DMS 273 treated with DMSO at 0.1 percent for 48 hours (cell line): ENCODE results near the gene MCFD2.

ENCODE experiments used
- DNase-seq: peaks from one replicate; lab custom pipeline; 2025; lab: John Stamatoyannopoulos, UW

MCFD2 gene

DNA sequence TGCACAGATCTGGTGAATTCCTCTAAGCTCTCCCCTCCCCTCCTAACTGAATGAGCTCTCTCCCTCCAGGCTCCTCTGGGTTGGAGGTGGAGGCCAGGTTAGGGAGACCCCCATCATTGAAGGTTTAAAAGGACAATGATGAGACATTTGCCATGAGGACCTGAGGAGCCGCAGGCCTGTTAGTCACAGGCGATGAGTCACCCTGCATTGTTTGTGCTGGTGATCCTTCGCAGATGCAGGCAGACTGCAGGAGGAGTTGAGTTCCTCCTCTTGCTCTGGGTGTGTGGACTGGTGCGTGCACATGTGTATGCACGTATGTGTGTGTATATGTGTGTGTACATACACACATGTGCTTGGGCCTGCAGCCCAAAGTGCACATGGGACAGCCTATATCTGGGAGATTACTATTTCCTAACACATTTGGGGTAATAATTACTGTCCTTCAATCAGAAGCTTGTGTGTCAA, 42.0 kb downstream of the MCFD2 start:
- DNase-seq = no peak

DNA sequence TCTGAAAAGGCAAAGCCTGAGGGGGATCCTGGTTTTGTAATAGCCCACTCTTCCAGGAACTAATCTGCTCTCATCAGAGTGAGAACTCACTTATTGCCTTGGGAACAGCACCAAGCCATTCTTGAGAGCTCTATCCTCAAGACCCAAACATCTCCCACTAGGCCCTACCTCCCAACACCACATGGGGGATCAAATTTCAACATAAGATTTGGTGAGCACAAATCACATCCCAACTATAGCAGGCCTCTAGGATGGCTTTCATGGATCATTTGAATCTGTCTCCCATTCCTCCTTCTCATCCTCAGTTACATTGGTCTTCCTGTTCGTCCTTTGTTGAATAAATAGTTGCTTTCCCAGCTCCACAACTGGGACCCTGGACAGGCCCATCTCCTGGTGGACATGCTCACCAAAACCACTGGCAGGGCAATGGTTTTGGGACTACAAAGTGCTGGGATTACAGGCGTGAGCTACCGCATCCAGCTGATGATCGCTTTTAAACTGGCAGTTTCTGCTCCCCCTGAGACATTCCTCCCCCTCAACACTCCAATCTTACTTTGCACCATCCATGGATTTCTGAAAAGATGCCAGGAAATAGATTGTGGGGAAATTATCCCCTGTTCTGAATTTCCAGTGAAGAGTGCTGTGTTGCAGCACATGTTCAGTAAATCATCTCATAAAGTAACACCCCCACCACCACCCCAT, 42.6 kb downstream of the MCFD2 start:
- no peak for DNase-seq

- DNase-seq = no peak
Observed at GRCh38 chr2:46871976-46872381, 43.6 kb downstream of the MCFD2 start.

DNA sequence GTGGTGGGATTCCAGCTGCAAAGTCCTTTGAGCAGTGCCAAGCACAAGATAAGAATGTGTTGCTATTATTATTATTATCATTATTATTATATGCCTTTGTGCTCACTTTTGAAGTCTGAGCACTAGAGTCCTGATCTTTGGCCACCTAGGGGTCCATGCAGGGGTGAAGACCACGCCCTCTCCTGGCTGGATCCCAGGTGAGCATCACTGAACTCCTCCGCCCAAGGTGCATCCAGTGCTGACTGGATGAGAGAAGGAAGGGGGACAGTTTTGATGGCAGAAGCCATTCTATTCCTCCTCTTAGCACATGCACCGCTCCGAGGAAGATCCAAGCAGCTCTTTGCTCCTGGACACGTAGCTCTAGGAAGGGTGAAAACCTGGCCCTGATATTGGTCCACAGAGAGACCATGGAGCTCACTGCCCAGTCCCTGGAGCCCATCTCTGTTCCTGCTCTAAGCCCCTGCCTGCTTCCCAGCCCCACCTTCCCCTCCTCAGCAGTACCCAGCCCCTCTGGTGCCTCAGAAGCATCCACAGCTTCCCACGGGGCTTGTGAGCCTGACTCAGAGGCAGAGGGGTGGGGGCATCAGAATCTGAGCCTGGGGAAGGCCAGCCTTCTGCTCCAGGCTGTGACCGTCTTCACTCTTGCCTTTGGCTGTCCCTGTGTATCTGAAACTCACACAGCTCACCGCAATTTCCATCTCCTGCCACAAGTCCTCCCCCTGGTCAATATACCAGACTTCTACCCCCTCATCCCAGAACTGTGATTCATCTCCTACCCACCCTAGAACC, 45.4 kb downstream of the MCFD2 start:
- no peak for DNase-seq

- no peak for DNase-seq
Observed at GRCh38 chr2:46869621-46870020, 46.0 kb downstream of the MCFD2 start.

DNA sequence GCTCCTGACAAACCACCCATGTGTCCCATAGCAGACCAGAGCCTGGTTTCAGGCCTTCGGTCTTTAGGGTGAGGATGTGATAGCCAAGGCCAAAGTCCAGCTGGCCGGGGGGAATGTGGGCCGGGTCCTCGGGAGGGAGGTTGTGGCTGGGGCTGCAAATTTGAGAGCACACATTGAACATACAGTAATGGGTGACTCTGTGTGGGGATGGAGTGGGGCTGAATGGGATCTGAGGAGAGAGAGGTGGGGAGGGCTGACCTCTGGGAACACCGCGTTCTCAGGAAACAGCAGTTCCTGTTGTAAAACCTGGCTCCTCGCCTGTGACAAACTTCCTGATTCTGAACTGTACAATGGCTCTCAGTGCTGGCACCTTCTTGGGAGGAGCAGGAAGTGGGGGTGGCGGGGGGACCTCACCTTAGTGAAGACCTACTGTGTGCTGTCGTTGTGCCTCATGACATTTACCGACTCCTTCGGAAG, 48.8 kb downstream of the MCFD2 start:
- no peak for DNase-seq

GRCh38 chr2:46865181-46865970, 50.2 kb downstream of the MCFD2 start:
- no peak for DNase-seq

DNA sequence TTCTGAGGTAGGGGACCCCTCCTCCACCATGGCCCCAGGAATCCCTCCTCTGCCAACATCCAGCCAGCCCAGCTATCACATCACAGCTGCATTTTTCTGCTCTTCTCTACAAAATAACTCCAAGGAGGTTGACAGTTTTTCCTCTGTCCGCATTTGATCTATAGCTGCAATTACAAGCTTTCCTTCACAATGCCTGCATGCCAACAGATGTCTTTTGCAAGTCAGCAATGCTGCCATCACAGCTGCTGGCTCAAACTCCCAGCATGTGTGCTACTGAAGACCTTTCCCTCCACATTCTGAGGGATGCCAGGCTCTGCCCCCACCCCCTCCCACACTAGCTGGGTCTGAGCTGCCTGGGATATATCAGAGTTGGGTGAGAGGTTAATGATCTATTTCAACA, 51.7 kb downstream of the MCFD2 start:
- no peak for DNase-seq

DNA sequence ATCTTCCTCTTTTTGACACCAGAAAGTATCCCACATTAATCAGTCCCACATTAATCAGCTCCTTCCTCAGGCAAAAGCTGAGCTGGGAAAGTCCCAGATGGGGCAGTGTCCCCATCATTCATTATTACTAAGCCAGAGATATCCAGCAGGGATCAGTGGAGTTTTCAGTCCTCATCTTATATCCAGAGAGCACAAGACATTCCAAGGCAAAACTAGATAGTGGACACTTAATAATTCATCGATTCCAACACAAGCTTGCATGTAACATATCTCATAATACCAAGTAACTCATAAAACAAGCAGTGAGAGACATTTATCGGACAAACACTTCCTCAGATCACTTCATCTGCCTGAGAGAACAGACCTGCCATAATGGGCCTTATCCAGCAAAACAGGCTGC, 53.1 kb downstream of the MCFD2 start:
- no peak for DNase-seq

DNA sequence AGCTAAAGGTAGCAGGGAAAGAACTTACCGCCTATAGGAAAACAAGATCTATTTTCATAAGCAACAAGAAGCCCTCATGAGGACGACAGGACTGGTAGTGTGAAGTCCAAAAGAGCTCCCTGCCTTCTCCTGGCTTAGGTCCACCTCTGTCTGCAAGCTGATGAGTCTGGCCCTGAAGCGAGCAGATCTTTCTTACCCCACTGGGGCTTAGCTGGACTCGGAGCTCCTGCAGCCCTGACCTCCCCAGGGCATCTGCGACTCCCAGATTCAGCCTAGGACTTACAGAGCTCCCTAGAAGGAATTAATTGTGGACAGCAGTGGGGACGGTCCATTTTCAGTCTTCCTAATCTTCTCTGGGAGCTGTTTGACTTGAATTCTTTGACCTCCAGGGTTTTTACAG, 53.7 kb downstream of the MCFD2 start:
- DNase-seq = no peak

DNA sequence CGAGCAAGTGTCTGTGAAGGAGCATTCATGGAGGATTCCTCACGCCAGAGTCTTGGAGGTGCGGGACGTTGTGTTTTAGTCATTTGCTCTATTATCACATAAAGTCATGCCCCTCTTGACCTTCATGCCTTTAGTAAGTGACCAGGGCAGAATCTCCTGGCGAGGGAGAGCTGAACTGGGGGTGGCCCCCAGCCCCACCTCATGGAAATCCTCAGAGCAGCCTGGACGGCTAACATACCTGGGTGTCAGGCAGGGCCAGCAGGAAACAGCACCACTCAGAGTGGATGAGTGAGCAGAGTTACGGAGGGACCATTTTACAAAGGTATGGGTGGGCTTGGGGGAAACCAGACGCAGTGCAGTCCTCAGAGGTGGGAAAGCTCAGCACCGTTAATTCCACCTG, 56.1 kb downstream of the MCFD2 start:
- no peak for DNase-seq

- no peak for DNase-seq
Observed at GRCh38 chr2:46858702-46859090, 56.9 kb downstream of the MCFD2 start.

DNA sequence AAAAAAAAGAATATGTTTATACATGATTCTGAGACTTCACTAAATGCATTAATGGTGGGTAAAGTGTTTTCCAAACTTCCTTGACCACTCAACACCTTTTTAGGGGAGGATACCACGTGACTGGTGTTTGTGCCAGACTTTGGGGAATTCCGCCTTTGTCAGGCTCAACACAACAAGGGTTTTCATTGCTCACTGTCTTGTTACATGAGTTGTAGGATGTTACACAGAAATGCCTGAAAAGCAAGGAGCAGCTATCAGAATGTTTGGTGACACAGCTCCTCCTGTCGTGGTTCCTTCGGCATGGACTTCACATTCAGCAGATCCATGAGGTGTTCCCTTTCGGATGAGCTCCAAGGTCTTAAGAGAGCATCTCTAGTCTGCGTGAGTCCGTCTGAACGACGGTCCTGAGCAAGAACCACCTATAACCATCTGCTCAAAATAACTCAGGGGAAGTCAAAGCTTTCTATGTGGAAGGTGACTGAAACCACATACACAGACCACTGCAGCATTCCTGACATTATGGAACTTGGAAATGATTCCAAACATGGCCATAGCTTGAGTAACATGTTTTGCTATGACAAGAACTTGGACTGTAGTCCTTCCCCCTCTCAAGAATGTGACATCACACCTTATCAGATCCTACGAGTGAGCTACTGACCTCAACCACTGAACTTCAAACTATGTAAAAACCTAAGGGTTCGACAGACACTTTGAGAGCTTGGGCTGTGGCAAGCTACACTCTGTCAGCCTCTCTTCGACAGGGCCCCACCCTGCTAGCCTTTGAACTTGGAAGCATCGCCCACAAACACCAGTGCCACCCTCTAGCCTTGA, 57.5 kb downstream of the MCFD2 start:
- DNase-seq = no peak

GRCh38 chr2:46856336-46856735, 59.3 kb downstream of the MCFD2 start:
- DNase-seq = no peak

DNA sequence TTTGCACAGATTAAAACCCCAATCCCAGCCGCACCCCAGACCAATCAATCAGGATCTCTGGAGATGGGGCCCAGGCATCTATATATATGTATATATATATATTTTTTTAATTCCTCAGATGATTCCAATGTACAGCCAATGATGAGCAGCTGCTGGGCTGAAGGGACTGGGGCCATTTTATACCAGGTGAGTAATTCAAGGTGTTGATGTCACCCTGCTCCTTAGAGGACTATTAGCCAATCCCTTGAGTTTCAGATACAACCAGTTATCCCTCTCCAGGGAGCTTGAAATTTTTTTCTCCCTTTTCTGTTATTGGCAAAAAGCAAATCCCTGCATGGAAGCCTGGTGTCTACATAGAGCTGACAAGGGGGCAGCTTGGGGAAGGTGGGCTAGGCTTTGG, 59.8 kb downstream of the MCFD2 start:
- no peak for DNase-seq

GRCh38 chr2:46854260-46854659, 61.3 kb downstream of the MCFD2 start:
- no peak for DNase-seq

DNA sequence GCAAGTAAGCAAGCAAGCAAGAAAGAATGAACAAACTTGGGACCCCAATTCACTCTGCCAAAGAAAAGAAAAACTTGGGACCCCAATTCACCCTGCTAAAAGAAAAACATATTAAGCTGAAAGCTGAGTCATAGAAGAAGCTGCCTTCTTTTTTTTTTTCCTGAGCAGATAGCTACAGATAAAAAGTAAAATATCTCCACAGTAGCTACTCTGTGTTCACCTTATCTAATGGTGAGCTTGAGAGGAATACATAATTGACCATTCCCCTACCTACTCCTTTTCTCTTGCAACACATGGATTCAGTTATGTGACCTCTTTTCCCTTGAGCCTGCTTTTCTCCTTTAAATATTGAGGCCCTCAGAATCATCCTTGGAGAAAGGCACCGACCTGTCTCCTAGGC, 63.0 kb downstream of the MCFD2 start:
- no peak for DNase-seq

DNA sequence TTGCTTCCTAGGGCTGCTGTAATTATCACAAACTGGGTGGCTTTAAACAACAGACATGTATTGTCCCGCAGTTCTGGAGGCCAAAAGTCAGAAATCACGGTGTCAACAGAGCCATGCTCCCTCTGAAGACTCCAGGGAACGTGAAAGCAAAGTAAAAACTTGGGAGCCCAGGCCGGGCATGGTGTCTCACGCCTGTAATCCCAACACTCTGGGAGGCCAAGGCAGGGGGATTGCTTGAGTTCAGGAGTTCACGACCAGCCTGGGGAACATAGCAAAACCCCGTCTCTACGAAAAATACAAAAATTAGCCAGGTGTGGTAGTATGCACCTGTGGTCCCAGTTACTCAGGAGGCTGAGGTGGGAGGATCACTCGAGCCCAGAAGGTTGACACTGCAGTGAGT, 63.5 kb downstream of the MCFD2 start:
- no peak for DNase-seq
